HEK293T (cell line): ENCODE data around the gene MLLT10.

Source experiments
- BHLHE40 ChIP-seq: fragments of 450-650 bp; IDR thresholded peaks from 2 replicates; pipeline ENCODE4 v1.6.1; 2016; ENCODE audit warnings: mild to moderate bottlenecking, moderate library complexity, borderline replicate concordance
- FOXA1 ChIP-seq: fragments of 450-650 bp; IDR thresholded peaks from 2 replicates; pipeline ENCODE4 v1.6.1; 2016; ENCODE audit warnings: mild to moderate bottlenecking
- FOXK2 ChIP-seq: fragments of 450-650 bp; IDR thresholded peaks from 2 replicates; pipeline ENCODE4 v1.6.1; 2016; ENCODE audit warnings: mild to moderate bottlenecking
- NFRKB ChIP-seq: fragments of 450-650 bp; IDR thresholded peaks from 2 replicates; pipeline ENCODE4 v1.6.1; 2016; ENCODE audit warnings: mild to moderate bottlenecking, moderate library complexity
- SP1 ChIP-seq: fragments of 450-650 bp; IDR thresholded peaks from 2 replicates; pipeline ENCODE4 v1.6.1; 2017
- TARDBP ChIP-seq: fragments of 450-650 bp; IDR thresholded peaks from 2 replicates; pipeline ENCODE4 v1.6.1; 2016
- ZNF384 ChIP-seq: fragments of 450-650 bp; IDR thresholded peaks from 2 replicates; pipeline ENCODE4 v1.6.1; 2016

- TF ChIP-seq FOXK2 = no peak
- TF ChIP-seq SP1 = no peak
- TF ChIP-seq NFRKB = no peak
- TF ChIP-seq TARDBP = no peak
- TF ChIP-seq BHLHE40 = no peak
- TF ChIP-seq FOXA1 = no peak
- TF ChIP-seq ZNF384 = peak; percentile 74; the same call in 1 of the 2 replicates
Observed at GRCh38 chr10:21523557-21524008, 10.4 kb upstream of the MLLT10 start.
